Hippocampal formation (tissue), 2 donors: ENCODE measurements around the gene STARD6.
"Not testable (repeated sequence)": the region's sequence is repeated elsewhere in the genome, so short reads cannot be mapped to it uniquely, and the experiment has no call there.

Experiments
- DNase-seq, 2 donors: peaks; one replicate each; lab custom pipeline; 2025; lab: John Stamatoyannopoulos, UW

Gene STARD6

DNA sequence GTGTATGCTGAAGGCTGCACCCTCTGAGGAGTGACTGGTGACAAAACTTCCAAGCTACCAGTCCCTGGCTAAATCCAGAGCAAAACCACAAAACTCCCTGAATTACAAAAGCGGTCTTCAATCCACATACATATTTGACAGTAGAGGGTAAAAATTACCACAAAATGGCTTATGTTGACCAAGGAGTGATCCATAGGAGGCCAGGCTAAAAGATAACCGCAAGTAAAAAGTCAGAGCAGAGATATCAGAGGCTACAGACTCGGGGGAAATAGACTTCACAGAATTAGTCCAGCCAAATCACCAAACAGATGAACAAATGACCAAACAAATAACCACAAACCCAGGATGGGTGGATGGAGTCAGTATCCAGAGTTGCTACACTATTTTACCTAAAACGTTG lies 19.4 kb downstream of the STARD6 start:
- no peak for DNase-seq

DNA sequence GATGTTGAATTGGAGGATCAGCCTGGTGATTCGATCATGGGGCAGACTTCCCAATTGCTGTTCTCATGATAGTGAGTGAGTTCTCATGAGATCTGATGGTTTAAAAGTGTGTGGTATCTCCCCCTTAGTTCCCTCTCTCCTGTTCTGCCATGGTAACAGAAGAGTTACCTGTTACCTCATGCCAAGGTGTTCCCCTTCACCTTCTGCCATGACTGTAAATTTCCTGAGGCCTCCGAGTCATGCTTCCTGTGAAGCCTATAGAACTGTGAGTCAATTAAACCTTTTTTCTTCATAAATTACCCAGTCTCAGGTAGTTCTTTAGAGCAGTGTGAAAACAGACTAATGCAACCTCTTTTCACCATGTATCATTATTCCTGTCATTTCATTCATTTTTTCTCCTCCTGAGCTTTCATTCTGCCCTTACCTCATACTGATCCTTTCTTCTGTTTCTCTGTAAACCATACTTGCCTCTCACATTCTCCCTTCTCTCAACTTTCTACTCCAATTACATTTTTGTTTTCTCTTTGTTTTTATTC lies 22.0 kb downstream of the STARD6 start:
- no peak for DNase-seq

DNA sequence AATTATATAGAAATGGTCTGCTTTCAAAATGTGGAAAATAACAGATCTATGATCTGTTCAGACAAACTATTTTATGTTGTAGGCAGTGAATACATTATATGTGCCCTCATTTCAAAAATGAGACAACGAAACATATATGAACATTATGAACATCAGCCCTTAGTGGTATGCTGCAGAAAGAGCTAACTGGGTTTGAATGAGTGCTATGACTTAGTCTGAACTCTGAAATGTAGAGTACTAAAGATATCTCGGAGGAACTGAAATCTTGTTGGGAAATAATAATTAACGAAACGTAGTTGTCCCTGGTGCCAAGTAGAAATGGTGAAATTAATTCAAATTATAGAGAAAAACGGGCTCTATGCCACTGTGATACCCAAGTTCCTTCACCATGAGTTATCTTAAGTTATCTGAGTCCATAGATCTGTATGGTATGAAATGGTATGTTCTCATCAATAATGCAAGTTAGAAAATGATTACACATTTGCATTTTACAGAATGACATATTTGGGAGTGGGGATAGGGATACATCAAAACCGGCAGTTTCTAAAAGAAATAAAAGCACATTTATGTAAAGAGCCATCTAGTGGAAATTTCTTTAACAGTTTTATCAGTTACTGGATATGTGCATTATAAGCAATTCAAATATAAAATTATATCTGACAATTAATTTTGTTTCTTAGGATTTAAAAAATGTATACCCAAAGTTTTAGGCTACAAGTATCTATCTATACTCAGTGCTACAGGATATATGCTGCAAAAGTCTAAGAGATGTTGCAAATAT lies 26.7 kb downstream of the STARD6 start:
- no peak for DNase-seq

DNA sequence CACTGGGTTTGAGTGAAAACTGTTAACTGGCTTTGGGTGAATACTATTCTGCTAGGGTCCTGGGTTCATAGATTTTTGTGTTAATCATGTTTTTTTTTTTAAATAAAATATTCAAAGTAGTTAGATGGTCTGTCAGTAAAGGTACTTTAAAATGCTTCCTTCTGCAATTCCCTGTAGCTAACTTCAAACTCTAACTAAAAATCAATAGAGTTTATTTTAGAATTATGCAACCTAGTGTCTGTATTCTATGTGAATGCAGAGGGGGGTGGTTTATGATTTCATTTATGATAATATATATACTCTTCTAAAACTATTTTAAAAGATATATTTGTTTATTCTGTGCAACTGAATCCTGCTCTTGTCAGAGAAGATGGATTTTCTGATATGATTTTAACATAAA lies 27.9 kb downstream of the STARD6 start:
- no peak for DNase-seq

DNA sequence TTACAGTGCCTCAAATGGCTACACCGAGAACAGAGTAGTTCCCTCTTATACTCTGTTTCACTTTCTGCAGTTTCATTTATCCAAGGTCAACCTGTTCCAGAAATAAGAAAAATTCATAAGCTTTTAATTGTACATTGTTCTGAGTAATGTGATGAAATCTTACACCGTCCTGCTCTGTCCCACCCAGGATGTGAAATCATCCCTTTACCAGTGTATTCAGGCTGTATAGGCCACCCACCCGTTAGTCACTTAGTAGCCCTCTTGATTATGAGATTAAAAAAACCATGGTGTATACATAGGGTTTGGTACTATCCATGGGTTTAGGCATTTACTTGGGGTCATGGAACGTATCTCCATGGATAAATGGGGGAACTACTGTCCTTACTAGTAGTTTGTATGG lies 29.8 kb downstream of the STARD6 start:
- no peak for DNase-seq

DNA sequence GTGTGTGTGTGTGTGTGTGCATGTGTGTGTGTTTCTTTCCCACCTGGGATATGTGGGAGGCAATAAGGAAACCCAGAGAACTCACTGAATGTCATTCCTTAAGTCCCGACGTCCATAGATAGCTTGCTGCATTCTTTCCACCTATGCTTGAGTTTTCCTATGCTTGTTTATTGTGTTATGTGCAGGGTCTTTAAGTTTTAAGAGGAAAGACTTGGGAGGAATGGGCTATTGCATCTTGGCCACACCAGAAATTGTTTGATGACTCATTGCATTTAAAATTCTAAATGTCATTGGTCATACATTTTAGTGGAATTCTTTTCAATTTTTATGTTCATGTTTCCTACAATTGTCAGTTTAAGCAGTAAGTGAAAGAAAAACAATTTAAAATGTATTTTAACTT lies 33.7 kb downstream of the STARD6 start:
- DNase-seq: no peak

DNA sequence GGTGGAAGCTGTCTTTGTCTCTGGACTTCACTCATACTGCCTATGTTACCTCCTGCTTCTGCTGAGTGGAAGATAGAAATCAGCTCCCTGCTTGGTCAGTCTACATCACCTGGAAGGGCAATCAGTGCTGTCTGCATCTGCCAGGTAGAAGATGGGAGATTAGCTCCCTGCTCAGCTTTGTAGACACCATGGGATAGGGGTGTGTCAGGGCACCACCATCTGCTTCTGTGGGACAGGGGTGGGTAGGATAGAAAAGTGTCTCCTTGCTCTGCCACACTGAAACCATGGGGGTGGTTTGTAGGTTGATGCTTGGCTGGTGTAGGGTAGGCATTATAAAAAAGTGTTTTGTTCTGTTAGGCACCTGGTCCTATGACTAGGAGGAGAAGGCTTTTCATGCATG lies 34.1 kb downstream of the STARD6 start:
- no peak for DNase-seq

DNA sequence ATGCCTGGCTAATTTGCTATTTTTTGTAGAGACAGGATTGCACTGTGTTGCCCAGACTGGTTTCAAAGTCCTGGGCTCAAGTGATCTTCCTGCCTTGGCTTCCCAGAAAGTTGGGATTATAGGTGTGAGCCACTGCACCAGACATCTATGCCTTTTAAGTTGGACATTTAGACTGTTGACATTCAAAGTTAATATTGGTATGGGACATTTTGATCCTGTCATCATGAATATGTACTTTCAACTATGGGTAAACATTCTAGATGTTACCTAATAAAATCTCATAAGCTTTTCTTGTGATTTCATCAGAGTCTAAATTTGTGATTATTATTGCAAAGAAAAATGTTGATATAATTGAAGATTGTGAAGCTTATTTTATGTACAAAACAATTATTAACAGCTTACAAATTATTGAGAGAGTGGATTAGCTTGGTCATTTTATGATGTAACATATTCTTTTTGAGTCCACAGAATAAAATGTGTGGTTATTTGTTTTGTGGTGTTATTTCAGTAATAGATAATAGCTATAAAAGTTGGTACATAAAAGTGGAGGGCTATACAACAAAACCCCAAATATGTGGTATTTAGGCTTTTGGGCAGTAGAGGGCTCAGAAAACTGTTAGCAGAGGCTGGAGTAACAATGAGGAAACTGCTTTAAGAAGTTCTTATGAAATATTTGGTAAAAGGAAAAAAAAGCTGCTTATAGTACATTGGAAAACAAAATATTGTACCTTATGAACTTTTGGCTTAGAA lies 41.4 kb downstream of the STARD6 start:
- DNase-seq: no peak

DNA sequence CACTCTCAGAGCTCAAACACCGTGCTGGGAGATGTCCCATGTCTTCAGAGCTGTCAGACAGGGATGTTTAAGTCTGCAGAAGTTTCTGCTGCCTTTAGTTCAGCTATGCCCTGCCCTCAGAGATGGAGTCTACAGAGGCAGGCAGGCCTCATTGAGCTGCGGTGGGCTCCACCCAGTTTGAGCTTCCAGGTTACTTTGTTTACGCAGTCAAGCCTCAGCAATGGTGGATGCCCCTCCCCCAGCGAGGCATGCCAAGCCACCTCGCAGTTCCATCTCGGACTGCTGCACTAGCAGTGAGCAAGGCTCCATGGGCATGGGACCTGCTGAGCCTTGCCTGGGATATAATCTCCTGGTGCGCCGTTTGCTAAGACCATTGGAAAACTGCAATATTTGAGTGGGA lies 48.1 kb downstream of the STARD6 start:
- DNase-seq: not testable (repeated sequence)

DNA sequence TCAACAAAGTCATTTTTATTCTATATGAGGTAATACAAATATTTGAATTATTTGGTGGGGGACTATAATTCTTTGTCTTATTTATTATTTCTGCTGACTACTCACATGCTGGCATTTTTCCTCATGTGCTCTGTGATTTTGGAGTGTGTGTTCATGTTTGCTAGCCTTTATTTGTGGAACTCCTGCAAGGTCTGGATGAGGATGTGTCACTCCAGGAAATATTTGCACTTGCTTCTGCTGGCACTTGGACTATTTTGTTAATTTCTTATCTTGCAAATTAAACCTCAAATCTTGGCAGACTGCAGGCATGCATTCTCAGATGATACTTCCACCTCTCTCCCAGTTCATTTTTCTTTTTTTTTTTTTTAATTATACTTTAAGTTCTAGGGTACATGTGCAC lies 54.2 kb downstream of the STARD6 start:
- DNase-seq: no peak

DNA sequence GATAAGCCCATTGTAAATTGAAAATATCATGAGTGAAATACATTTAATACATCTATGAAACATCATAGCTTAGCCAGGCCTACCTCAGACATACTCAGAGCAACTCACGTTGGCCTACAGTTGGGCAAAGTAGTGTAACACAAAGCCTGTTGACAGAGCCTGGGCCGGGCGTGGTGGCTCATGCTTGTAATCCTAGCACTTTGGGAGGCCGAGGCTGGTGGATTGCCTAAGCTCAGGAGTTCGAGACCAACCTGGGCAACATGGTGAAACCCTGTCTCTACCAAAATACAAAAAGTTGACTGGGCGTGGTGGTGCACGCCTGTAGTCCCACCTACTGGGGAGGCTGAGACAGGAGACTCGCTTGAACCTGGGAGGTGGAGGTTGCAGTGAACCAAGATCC lies 58.7 kb downstream of the STARD6 start:
- DNase-seq: not testable (repeated sequence)

DNA sequence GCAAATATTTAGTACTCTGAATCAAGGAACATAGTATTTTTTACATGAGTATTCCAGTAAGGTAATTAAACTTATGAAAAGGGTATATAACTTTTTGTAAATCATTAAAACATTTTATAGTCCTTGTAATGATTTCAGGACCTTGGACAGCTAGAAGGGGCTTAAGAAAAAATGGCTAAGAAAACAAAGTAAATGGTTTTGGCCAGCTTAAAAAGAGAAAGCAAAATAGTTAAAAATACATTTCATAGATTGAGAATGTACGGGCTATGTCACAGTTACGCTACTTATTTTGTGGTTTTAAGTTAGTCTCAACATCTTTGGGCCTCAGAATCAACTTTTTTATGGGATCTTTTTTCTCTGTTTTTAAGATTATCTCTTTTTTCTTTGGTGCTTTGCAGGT lies 61.6 kb downstream of the STARD6 start:
- DNase-seq: no peak

DNA sequence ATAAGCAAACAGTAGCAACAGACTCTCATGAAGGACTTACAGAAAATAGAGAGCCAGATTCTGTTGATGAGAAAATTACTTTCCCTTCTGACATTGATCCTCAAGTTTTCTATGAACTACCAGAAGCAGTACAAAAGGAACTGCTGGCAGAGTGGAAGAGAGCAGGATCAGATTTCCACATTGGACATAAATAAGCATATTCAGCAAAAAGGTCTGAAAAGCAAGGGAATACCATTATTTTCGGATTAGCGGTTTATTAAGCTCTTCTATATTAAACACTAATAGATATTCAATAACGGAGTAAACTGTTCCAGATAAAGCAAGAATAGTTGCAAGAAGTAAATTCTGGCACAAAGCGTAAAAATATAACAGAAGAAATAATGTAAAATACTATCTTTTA lies 63.4 kb downstream of the STARD6 start:
- no peak for DNase-seq

DNA sequence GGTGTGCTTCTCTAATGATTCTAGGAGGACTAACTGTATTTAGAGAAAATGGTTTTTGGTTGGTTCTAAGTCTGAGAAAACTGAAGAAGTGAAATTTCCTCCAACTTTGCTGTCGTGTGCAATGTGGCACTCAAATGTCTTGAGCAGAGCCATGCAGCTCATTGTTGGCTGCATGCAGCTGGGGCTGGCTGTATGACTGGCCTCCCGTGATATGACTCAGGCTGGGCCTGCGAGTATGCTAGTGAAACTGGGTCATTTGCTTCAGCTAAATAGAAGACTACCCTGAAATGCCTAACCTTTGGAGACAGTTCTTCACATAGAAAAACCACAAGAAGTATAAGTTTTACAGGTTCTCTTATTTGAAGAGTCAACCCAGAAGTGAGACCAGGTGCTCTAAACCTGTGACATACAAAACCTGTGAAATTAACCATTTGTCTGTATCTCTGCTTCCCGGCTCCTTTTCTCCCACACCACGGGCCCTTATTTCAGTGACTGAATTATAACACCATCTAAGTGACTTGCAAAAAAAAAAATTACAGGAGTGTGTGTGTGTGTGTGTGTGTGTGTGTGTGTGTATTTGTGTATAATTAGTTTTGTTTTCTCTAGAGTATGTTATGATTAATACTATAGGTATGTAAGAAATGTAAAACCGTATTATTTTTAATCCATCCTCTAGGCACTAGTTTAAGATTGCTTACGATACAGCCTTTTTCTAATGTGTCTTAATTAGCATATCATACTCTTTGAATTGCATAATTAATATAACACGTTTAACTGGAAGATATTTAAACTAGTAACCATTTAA lies 72.5 kb downstream of the STARD6 start:
- no peak for DNase-seq

DNA sequence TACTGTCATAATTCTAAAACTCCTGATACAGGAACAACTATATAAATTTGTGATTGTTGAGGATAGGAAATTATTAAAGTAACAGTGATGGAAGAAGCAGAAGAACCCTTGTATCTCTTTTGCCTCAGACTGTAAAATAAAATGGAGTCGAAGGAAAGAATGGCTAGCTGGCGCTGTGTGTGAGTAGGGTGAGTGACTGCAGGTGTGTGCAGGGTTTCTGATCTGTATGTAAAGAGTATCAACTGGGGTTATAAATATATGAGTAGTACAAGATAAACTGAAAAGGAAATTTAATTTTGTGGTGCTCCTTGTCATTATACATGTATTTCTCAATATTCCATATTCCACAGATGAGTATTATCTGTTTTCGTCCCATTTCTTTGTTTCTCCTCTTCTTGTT lies 73.1 kb downstream of the STARD6 start:
- no peak for DNase-seq

DNA sequence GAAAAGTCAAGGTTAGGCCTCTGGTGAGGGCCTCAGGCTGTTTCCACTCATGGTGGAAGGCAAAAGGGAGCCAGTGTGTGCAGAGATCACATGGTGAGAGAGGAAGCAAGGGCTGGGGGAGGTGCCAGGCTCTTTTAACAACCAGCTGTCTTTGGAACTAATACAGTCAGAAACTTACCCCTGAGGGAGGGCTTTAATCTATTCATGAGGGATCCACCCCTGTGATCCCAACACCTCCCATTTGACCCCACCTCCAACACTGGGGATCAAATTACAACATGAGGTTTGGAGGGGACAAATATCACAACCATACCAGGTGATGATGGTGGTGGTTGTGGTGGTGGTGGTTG lies 77.5 kb downstream of the STARD6 start:
- no peak for DNase-seq

DNA sequence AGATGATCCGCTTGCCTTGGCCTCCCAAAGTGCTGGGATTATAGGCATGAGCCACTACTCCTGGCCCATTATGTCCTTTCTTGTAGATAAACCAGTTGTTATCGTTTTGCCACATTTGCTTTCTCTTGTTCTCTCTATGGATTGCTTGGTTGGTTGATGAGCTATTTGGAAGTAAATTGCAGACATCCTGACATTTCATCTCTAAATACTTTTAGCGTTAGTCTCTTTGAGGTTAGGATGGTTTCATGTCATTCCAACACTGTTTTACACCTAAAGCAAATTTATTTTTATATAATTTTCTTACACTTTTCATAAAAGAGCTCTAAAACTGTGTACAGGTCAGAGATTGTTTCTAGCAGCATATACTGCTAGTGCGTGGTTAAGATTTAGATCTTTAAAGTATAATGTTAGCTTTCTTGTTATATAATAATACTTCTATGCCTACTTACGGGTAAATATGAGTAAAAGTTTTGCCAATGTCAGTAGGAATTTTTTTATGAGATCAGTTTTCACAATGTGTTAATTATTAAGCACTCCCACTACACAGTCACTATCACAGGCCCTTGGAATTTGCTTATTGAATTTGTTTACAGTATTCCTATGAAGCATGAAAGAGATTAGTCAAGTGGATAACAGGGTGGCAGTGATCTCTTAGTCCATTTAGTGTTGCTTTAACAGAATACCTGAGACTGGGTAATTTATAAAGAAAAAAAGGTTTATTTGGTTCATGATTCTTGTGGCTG lies 78.0 kb downstream of the STARD6 start:
- DNase-seq: no peak

DNA sequence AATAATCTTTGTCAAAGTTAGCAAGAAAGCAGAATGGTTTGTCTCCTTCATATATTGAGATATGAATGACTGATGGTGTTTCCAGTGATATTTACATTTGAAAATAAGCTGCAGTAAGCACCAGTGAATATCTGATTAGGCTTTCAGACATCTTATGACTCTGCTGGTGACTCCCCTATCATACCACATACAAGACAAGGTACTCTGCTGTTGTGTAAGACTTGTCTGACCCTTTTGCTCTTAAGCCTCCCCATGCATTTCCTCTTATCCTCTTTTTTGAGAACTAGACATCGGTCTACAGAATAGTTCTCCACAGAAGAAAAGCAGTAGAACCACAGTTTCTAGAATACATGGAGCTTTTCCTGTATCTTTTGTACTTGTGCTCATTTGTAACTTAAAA lies 79.0 kb downstream of the STARD6 start:
- no peak for DNase-seq

DNA sequence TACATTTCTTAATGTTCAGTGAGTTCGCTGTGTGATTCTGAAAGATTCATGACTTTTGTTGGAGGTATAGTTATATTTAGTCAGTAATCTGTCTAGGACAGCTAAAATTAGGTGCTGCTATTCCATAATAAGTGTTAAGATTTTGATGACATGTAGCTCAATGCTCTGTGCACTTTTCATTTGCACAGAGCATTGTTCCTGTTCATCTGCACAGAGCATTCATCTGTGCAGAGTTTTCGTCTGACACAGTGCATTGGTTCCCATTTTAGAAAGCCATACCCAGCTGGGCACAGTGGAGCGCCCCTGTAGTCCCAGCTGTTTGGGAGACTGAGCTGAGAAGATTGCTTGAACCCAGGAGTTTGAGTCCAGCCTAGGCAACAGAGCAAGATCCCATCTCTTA lies 79.8 kb downstream of the STARD6 start:
- DNase-seq: no peak
